Nucleus accumbens (tissue), 56 donors: ENCODE measurements around the gene MEG3.
A peak's percentile ranks its signal among the peaks of the same experiment; 100 is the strongest.

Source experiments
- DNase-seq, 56 donors: peaks; one replicate each; lab custom pipeline; 2025; lab: John Stamatoyannopoulos, UW

MEG3 gene

GRCh38 chr14:100844082-100844408 is 18.1 kb downstream of the MEG3 start:
- DNase-seq, result no peak

- DNase-seq, result no peak
Measured at GRCh38 chr14:100844421-100844820, 18.5 kb downstream of the MEG3 start.

GRCh38 chr14:100844846-100845245 is 18.9 kb downstream of the MEG3 start:
- no peak for DNase-seq

- no peak for DNase-seq
Measured at GRCh38 chr14:100845341-100845740, 19.4 kb downstream of the MEG3 start.

- no peak for DNase-seq
Measured at GRCh38 chr14:100846309-100846859, 20.5 kb downstream of the MEG3 start.

GRCh38 chr14:100849115-100849781 is 23.3 kb downstream of the MEG3 start:
- no peak for DNase-seq

GRCh38 chr14:100850841-100851585 is 25.1 kb downstream of the MEG3 start:
- peak in 10 of 56 donors; percentile 8 to 59 (median 18) for DNase-seq

GRCh38 chr14:100851586-100851916 is 25.6 kb downstream of the MEG3 start:
- DNase-seq, result no peak

- no peak for DNase-seq
Measured at GRCh38 chr14:100851946-100852620, 26.2 kb downstream of the MEG3 start.

- DNase-seq, result no peak
Measured at GRCh38 chr14:100854435-100854834, 28.5 kb downstream of the MEG3 start.

- DNase-seq, result no peak
Measured at GRCh38 chr14:100855256-100855930, 29.5 kb downstream of the MEG3 start.

- no peak for DNase-seq
Measured at GRCh38 chr14:100856056-100856950, 30.4 kb downstream of the MEG3 start.

- DNase-seq, result no peak
Measured at GRCh38 chr14:100857233-100857922, 31.5 kb downstream of the MEG3 start.

- DNase-seq, result no peak
Measured at GRCh38 chr14:100857923-100858837, 32.3 kb downstream of the MEG3 start.

GRCh38 chr14:100858838-100859220 is 32.9 kb downstream of the MEG3 start:
- DNase-seq, result no peak

GRCh38 chr14:100859781-100860180 is 33.9 kb downstream of the MEG3 start:
- DNase-seq, result no peak

GRCh38 chr14:100860556-100861187 is 34.8 kb downstream of the MEG3 start:
- DNase-seq, result no peak
